ENCODE results near the gene LRRC32. TPM values are rescaled to one million over a fixed set of nuclear protein-coding genes. Genes with fewer than 3 reads are reported as not detected.

The LRRC32 gene
- total and polyA plus RNA-seq, 2 donors, result 2.9 to 29.3 TPM

DNA sequence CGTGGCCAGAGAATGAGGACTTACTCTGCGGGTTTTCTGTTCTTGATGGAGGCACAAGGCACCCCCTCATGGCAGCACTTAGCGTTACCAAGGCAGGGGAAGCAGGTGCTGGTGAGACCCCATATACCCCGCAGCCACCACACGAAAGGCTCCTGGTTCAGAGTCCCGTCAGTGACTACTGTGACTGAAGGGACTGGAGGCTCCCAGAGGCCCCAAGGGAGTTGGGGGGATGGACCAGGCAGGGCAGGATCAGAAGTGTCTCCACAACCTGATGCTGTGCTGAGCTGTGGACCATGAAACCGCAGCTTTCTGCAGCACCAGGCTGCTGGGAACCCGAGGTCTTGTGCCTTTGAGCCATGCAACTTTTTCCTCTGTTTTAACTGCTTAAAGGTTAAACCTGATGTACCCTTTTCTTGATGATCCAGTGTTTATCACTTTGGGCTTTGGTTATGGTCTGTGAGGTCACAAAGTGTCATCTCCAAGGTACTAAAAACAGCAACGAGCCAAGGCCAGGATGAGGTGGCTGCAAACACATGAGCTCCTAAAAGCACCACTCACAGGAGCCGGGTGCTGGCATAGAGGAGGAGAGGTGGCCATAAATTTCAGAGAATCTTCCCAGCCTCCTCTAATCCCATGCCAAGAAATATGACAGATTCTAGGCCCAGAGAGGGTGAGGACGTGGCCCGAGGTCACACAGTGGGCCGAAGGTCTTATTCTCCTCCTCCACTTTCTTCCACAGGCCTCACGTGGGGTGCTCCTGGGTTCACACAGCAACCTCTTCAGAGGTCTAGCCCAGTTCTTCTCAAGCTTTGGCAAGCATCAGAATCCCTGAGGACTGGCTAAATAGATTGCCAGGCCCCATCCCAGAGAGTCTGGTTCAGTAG is 4.2 kb upstream of the LRRC32 start:
- 92% methylated on average over 14 of the region's 14 CpGs for WGBS
- peaks cover 11 to 64% of the 10 kb centered on the region in 2 donors for H3K4me1 ChIP-seq (ENCODE audit: control insufficient read depth in 2 of 2, insufficient read depth in 2 of 2, low read length in 2 of 2)
- DNase-seq (ENCODE audit: low read depth in 6 of 9, low spot score in 9 of 9), result peak in 1 of 9 donors; percentile 43
- H3K27me3 ChIP-seq (ENCODE audit: control insufficient read depth in 2 of 2, insufficient read depth in 1 of 2, low read length in 1 of 2), result peaks cover 13 to 28% of the 10 kb centered on the region in 2 donors
- no peak overlapping the region for H3K4me3 ChIP-seq (ENCODE audit: low read length in 2 of 2)
- no peak overlapping the region for H3K27ac ChIP-seq (ENCODE audit: low read depth in 1 of 2, low read length in 1 of 2)
- H3K9me3 ChIP-seq (ENCODE audit: control insufficient read depth in 2 of 2, insufficient read depth in 1 of 2, low read length in 1 of 2), result no peaks in the 10 kb centered on the region
- H3K36me3 ChIP-seq (ENCODE audit: control insufficient read depth in 2 of 2, insufficient read depth in 2 of 2, low read length in 1 of 2), result no peaks in the 10 kb centered on the region

DNA sequence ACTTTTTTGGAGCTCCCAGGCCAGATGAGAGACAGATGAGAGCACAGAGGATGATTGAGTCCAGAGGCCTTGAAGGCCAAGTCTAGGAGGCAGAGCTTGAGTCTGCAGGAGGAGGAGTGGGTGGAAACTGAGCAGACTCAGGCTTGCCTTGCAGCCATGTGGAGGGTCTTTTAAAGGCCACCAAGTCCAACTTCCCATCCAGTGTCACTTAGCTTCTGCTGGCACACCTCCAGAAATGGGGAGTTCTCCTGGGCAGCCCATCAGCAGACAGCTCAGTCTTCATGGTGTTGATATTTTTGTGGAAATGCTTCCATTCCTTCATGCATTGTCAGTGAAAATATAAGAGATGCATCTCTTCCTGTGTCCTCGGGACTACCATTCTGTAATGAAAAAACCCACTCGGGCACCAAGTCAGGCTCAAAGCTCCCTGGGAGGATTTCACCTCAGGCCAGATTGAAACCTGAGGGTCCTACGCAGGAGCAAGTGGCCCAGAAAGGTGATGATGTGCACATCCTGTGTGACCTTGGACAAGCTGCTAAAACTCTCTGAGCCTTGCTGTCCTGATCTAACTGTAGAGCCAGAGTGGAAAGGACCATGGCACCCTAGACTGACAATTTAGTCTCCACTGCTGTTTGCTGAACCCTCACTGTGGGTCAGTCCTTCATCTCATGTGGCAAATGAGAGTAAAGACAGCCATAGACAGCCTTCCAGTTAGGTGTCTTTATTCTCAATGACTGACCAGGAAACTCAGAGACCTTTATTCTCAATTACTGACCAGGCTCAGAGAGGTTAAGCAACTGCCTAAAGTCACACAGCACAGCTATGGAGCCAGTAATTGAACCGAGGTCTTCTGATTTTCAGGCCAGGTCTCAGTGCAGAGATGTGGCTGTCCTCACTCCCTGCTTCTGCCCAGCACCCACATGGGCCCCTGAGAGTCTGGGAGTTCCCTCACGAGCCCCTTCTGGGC is 2.9 kb upstream of the LRRC32 start:
- Histone ChIP-seq H3K27ac (ENCODE audit: low read depth in 1 of 2, low read length in 1 of 2) (no peak overlapping the region), H3K4me1 (ENCODE audit: control insufficient read depth in 2 of 2, insufficient read depth in 2 of 2, low read length in 2 of 2) (peaks cover 11 to 64% of the 10 kb centered on the region in 2 donors), H3K27me3 (ENCODE audit: control insufficient read depth in 2 of 2, insufficient read depth in 1 of 2, low read length in 1 of 2) (peaks cover 22 to 41% of the 10 kb centered on the region in 2 donors), H3K9me3 (ENCODE audit: control insufficient read depth in 2 of 2, insufficient read depth in 1 of 2, low read length in 1 of 2) (no peaks in the 10 kb centered on the region), H3K4me3 (ENCODE audit: low read length in 2 of 2) (no peak overlapping the region), H3K36me3 (ENCODE audit: control insufficient read depth in 2 of 2, insufficient read depth in 2 of 2, low read length in 1 of 2) (no peaks in the 10 kb centered on the region)
- WGBS, result 93% methylated on average over 5 of the region's 5 CpGs
- DNase-seq (ENCODE audit: low read depth in 6 of 9, low spot score in 9 of 9), result no peak

DNA sequence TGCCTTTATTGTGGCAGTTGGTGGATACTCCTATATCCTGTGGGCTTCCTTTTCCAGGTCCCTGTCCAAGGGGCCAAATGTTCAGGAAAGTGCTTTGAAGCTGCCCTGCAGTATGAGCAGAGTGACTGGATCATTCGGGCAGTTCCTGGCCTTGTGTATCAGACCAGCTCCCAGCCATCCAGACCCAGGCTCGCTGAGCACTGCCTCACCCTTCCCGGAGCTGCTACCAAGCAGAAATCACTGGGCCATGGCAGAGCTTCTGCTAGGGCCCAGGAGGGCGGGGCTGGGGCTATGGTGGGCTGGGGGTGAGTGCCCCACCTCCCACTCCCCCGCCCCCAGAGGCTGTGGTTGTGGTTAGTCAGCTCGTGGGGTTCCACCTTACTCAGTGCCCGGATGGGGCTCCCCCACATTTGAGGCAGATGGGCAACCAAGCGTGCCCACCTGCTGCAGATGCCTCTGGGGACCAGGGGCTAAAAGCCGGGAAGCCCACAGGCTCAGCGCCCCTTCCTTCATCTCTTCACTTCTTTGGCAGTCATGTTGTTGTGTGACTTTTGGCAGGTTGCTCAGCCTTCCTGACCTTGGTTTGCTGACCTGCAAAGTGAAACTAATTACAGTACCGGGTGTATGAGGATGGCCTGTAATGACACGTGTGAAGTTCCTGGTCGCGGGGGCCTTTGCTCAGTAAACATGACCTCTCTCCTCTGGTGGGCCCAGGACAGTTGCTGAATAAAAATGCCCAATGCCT is 2.1 kb upstream of the LRRC32 start:
- H3K9me3 ChIP-seq (ENCODE audit: control insufficient read depth in 2 of 2, insufficient read depth in 1 of 2, low read length in 1 of 2), result no peaks in the 10 kb centered on the region
- peaks cover 11 to 64% of the 10 kb centered on the region in 2 donors for H3K4me1 ChIP-seq (ENCODE audit: control insufficient read depth in 2 of 2, insufficient read depth in 2 of 2, low read length in 2 of 2)
- no peak overlapping the region for H3K4me3 ChIP-seq (ENCODE audit: low read length in 2 of 2)
- H3K27me3 ChIP-seq (ENCODE audit: control insufficient read depth in 2 of 2, insufficient read depth in 1 of 2, low read length in 1 of 2), result peaks cover 22 to 50% of the 10 kb centered on the region in 2 donors
- no peak overlapping the region for H3K27ac ChIP-seq (ENCODE audit: low read depth in 1 of 2, low read length in 1 of 2)
- 31% methylated on average over 14 of the region's 14 CpGs for WGBS
- no peaks in the 10 kb centered on the region for H3K36me3 ChIP-seq (ENCODE audit: control insufficient read depth in 2 of 2, insufficient read depth in 2 of 2, low read length in 1 of 2)
- DNase-seq (ENCODE audit: low read depth in 6 of 9, low spot score in 9 of 9), result peak in 1 of 9 donors; percentile 56

DNA sequence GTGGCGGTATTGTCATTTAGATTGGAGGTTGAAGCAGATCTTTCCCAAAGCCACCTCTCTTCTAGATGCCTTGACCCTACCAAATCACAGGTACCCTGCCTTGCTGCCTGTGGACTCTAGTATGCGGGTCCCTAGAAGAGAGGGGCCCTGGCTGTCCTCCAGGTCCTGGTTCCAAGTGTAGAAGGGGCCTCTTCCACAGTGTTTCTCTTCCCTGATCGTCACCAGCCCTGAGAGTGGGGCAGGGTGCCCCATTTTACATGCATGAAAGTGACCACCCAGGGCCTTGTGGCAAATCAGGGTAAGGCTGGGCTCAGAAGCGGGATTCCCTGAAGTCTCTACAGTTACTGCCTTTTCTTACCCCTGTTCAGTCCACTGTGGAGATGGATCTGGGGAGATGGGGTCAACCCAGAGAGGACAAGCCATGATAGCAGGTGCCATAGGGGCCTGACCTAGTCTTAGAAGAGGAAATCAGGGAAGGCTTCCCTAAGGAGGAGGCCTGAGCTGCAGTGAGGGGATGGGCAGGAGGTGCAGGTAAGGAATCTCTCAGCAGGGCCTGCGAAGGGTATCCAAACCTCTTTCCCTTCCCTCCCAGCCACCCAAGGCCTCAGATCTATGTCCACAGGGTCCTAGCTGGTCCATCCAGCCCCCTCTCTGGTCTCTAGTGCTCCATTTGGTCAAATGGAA is 1.2 kb upstream of the LRRC32 start:
- DNase-seq (ENCODE audit: low read depth in 6 of 9, low spot score in 9 of 9), result no peak
- H3K36me3 ChIP-seq (ENCODE audit: control insufficient read depth in 2 of 2, insufficient read depth in 2 of 2, low read length in 1 of 2), result no peaks in the 10 kb centered on the region
- H3K27ac ChIP-seq (ENCODE audit: low read depth in 1 of 2, low read length in 1 of 2), result no peak overlapping the region
- H3K4me1 ChIP-seq (ENCODE audit: control insufficient read depth in 2 of 2, insufficient read depth in 2 of 2, low read length in 2 of 2), result peaks cover 11 to 58% of the 10 kb centered on the region in 2 donors
- WGBS, result 96% methylated on average over 5 of the region's 5 CpGs
- H3K4me3 ChIP-seq (ENCODE audit: low read length in 2 of 2), result no peak overlapping the region
- H3K27me3 ChIP-seq (ENCODE audit: control insufficient read depth in 2 of 2, insufficient read depth in 1 of 2, low read length in 1 of 2), result peaks cover 22 to 53% of the 10 kb centered on the region in 2 donors
- H3K9me3 ChIP-seq (ENCODE audit: control insufficient read depth in 2 of 2, insufficient read depth in 1 of 2, low read length in 1 of 2), result no peaks in the 10 kb centered on the region

DNA sequence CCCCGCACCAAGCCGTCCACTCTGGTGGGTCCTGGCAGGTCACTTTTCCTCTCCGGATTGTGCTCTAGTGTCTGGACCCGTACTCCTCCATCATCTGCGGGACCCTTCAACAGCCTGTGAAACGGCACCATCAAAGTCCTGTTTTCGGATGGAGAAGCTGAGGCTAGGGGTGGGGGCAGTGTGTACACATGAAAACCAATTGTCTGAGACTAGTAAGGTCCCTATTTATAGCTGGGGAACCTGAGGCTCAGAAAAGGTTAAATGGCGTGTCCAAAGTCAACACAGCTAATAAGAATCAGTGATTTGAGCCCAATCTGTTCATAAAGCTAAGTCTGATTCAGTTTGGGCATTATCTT is 668 bp upstream of the LRRC32 start:
- no peaks in the 10 kb centered on the region for H3K9me3 ChIP-seq (ENCODE audit: control insufficient read depth in 2 of 2, insufficient read depth in 1 of 2, low read length in 1 of 2)
- H3K27ac ChIP-seq (ENCODE audit: low read depth in 1 of 2, low read length in 1 of 2), result no peak overlapping the region
- no peak overlapping the region for H3K4me3 ChIP-seq (ENCODE audit: low read length in 2 of 2)
- H3K36me3 ChIP-seq (ENCODE audit: control insufficient read depth in 2 of 2, insufficient read depth in 2 of 2, low read length in 1 of 2), result no peaks in the 10 kb centered on the region
- DNase-seq (ENCODE audit: low read depth in 6 of 9, low spot score in 9 of 9), result no peak
- H3K4me1 ChIP-seq (ENCODE audit: control insufficient read depth in 2 of 2, insufficient read depth in 2 of 2, low read length in 2 of 2), result peaks cover 11 to 53% of the 10 kb centered on the region in 2 donors
- 22% methylated on average over 8 of the region's 8 CpGs for WGBS
- H3K27me3 ChIP-seq (ENCODE audit: control insufficient read depth in 2 of 2, insufficient read depth in 1 of 2, low read length in 1 of 2), result peaks cover 22 to 53% of the 10 kb centered on the region in 2 donors

DNA sequence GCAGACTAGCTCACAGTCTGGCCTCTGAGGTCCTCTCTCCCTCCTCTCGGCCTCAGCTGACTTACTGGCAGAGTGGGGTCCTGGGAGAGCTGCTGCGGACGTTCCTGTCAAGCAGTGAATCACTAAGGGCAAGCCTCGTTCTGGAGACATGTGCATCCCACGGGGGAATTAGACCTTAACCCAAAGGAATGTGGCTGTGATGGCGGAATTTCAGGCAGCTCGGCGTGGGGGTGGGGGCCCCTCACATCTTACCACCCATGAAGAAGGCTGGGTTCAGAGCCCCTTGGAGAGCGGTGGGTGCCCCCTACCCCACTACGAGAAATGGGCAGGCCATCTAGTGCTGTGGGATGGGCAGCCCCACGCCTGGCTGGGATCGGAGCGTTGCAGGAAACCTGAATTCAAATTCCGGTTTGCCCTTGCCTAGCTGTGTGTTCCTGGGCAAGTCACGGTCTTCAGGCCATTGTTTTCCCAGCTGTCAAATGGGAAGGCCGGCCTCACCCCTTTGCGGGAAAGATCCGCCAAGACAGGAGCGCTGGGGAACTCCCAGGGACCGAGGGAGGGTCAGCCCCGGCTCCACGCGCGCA is 554 bp downstream of the LRRC32 start:
- Histone ChIP-seq H3K9me3 (ENCODE audit: control insufficient read depth in 2 of 2, insufficient read depth in 1 of 2, low read length in 1 of 2) (no peaks in the 10 kb centered on the region), H3K4me1 (ENCODE audit: control insufficient read depth in 2 of 2, insufficient read depth in 2 of 2, low read length in 2 of 2) (peaks cover 13 to 61% of the 10 kb centered on the region in 2 donors), H3K4me3 (ENCODE audit: low read length in 2 of 2) (peak overlapping the region; percentile 16 to 43), H3K27ac (ENCODE audit: low read depth in 1 of 2, low read length in 1 of 2) (peak overlapping the region in 1 of 2 donors; percentile 21), H3K36me3 (ENCODE audit: control insufficient read depth in 2 of 2, insufficient read depth in 2 of 2, low read length in 1 of 2) (no peaks in the 10 kb centered on the region), H3K27me3 (ENCODE audit: control insufficient read depth in 2 of 2, insufficient read depth in 1 of 2, low read length in 1 of 2) (peaks cover 22 to 53% of the 10 kb centered on the region in 2 donors)
- DNase-seq (ENCODE audit: low read depth in 6 of 9, low spot score in 9 of 9), result no peak
- 25% methylated on average over 24 of the region's 24 CpGs for WGBS

DNA sequence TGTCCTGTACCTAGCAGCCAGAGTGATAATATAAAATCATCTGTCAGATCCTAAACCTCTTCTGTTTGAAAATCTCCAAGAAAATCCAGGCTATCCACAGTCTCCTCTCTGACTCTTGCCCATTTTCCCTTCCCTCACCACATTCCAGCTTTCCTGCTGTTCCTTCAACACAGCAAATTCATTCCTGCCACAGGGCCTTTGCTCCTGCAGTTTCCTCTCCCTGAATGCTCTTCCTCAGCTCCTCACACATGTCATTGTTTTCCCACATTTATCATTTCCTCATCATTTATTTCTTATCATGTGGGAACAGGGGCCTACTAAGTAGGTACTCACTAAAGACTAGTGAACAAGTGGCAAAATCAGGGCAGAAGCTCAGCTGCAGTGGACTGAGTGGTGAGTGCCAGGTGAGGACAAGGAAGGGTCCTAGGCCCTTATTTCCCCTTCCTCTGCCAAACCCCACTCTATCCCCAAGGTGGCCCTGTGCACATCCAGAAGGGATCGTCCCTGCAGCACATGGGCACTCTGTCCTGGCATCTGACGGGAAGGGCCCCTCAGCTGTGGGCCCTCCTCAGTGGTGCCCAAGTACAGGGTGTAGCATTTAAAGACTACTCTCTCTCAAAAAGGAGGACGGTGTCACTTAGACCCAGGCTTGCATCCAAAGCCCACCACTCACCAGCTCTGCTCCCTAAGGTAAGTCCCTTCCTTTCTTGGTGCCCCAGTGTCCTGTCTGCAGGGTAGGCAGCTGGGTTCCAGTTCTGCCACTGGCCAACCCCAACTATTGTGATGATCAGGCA is 2.0 kb downstream of the LRRC32 start:
- no peak for DNase-seq (ENCODE audit: low read depth in 6 of 9, low spot score in 9 of 9)
- Histone ChIP-seq H3K4me3 (ENCODE audit: low read length in 2 of 2) (no peak overlapping the region), H3K4me1 (ENCODE audit: control insufficient read depth in 2 of 2, insufficient read depth in 2 of 2, low read length in 2 of 2) (peaks cover 22 to 63% of the 10 kb centered on the region in 2 donors), H3K27me3 (ENCODE audit: control insufficient read depth in 2 of 2, insufficient read depth in 1 of 2, low read length in 1 of 2) (peaks cover 22 to 53% of the 10 kb centered on the region in 2 donors), H3K27ac (ENCODE audit: low read depth in 1 of 2, low read length in 1 of 2) (no peak overlapping the region), H3K9me3 (ENCODE audit: control insufficient read depth in 2 of 2, insufficient read depth in 1 of 2, low read length in 1 of 2) (no peaks in the 10 kb centered on the region), H3K36me3 (ENCODE audit: control insufficient read depth in 2 of 2, insufficient read depth in 2 of 2, low read length in 1 of 2) (no peaks in the 10 kb centered on the region)
- 91% methylated on average over 3 of the region's 3 CpGs for WGBS

Data from thymus (tissue), 11 donors.